Globus pallidus (tissue), 1 donor: ENCODE data around the gene TTLL10.

Experiments
- DNase-seq: peaks from one replicate; pipeline ENCODE4 v3.0.0-alpha.2; 2015; ENCODE audit warnings: low spot score

The TTLL10 gene, protein sequence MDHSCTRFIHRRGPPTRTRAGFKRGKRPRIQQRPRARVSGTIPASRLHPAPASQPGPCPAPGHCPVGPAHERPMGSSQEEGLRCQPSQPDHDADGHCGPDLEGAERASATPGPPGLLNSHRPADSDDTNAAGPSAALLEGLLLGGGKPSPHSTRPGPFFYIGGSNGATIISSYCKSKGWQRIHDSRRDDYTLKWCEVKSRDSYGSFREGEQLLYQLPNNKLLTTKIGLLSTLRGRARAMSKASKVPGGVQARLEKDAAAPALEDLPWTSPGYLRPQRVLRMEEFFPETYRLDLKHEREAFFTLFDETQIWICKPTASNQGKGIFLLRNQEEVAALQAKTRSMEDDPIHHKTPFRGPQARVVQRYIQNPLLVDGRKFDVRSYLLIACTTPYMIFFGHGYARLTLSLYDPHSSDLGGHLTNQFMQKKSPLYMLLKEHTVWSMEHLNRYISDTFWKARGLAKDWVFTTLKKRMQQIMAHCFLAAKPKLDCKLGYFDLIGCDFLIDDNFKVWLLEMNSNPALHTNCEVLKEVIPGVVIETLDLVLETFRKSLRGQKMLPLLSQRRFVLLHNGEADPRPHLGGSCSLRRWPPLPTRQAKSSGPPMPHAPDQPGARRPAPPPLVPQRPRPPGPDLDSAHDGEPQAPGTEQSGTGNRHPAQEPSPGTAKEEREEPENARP

DNA sequence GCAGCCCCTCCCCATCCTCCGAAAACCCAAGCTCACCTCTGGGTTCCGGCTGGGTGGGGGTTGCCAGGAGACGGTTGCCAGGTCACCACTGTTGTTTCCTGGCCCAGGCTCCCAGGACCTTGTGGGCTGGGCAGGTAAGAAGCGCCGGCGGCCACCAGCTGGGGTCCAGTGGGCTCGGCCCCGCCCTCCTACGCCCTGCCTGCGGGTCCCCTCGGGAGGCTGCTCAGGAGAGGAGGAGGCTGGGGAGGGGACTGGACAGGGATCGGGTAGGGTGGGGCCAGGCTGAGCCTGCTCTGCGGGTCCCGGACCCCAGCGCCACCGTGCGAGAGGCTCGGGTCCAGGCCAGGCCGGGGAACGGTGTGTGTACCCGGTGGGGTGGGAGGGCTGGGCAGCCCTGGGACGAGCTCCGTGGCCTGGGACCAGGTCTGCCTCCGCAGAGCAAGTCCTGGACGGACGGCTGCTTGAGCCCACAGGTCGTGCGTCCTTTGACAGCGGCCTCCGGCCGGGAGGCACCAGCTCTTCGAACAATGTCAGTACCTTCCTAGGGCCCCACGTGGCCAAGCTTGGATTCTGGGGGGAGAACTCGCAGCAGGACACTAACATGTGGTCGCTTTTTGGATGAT is at the start of gene TTLL10:
TSS of gene TTLL10 (plus strand) at position 88 of the 623 bp plus-strand sequence. CDS start 5,336 bp downstream, outside the sequence.
- DNase-seq = no peak

DNA sequence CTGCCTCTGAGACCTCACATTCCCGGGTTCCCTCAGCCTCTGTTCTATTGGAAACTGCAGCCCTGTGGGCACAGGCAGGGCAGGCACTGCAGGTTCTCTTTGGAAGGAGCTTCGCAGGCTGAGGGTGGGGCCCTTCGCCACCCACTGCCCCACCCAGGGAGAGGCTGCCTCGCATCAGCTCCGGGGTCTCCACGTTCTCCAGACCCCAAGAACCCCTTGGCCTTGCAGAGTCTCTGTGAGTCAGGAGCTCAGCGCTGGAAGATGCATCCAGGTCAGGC is 49.2 kb upstream of the TTLL10 start:
- no peak for DNase-seq

DNA sequence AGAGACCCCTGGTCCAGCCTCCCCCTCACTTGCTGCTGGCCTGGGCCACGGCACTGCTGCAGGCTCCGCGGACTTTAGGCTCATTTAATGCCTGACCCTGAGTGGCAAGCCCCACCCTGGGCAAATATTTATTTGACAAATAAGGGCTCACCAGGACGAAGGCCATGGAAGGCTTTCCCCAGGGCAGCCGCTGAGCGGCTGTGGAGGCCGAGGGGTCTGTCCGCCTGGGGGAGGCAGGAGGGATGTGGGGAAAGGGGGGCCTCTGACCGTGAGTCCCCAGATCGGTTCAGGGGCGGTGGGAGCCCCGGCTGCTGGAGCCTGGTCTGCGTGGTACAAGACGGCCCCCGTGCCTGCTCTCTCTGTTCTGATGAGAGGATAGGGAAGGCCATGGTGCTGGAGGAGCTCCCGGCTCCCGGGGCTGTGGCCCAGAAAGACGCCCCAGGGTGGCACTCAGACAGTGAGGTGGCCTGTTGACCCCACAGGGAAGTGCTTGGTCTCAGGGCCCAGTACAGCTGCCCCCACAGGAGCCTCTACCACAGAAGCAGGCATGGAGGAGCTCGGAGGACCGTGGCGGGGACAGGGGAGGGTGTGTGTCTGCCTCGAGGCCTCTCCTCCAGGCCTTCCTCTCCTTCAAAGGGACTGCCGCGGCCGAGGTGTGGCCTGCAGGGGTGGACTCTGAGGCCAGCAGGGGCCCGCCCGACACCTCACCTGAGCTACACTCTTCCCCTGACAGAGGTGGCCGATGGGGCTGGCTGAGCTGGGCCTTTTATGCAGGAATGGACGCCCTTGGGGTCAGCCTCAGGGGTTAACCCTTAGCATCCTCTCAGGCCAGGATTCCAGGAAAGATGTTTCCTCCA is 48.7 kb upstream of the TTLL10 start:
- no peak for DNase-seq

DNA sequence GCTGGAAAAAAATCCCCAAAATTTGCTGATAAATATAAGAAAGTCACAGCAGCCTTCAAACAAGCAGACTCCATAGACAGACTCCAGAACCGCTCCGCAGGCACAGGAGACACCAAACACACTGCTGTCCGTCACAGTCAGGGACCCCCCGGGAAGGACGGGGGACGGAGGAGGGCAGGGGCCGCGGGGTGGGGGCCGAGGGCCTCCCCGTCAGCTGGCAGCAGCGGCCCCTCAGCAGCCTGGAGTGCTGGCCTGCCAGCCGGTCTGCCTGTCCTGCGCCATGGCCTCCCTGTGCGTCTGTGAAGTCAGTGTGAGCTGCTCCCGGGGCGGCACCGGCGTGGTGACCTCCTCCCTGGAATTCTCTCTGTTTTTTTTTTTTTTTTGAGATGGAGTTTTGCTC is 47.7 kb upstream of the TTLL10 start:
- DNase-seq = no peak

DNA sequence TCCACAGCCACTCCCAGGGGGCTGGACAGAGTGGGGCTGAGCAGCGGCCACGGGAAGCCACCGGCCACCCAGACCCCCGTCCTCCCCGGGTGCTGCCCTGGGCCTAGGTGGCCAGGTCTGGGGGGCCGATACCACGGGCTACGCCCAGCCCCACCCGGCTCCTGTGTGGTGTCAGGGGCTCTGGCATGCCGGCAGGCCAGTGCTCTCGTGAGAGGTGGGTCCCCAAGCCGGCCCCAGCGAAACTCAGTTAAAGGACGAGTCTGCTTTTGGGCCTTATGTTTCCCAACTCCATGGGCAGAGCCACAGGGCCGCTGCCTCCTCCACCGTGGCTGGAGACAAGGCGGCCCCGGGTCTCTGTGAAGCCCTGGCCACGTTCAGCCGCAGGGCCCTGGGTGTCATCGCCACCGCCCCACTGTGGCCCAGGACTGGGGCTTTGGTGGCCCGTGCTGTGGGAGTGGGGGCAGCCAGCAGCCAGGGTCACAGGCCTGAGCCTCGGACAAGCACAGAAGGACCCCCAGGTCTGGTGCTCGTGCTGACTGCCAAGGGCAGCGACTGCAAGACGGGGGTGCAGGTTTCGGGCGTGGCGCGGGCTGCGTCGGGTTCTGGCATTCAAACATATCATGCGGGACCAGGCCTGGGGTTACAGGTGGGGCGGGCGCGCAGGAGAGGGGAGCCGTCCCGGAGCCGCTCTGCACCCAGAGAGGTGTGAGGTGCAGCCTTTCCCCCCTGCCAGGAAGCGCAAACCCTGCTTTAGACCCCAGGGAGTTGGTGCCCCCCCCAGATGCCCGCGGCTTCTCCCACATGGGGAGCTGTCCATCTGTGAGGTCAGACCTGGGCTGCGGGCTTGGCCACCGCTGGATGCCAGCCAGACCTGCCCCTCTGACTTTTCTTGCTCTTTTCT is 45.9 kb upstream of the TTLL10 start:
- no peak for DNase-seq

DNA sequence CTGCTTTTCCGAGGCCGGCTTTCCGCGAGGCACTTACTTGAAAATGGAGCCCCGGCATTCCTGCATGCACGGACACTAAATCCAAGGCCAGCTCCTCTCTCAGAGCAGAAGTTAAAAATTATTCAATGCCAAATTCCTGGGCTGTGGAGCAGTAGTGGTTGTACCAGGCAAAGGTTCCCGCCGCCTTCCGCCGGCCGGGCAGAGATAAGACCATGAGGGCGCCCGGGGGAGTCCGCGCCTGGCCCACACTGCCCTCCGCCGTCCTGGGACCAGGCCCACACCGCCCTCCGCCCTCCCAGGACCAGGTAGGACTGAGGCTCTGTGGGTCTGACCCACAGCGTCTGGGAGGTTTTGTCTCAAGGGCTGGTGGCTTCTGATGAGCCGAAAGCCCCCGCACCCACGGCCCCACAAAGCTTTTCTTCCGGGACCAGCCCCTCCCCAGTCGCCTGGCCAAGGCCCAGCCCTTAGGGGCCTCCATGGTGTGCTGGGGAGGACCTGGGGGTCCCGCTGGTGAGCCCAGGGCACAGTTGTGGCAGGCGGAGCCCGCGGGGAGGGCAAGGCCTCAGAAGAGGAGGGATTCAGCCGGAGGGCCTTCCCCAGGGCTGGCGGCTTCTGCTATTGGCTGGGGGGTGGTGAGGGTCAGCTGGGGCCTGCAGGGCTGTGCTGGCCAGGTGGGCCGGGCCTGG is 45.1 kb upstream of the TTLL10 start:
- no peak for DNase-seq

DNA sequence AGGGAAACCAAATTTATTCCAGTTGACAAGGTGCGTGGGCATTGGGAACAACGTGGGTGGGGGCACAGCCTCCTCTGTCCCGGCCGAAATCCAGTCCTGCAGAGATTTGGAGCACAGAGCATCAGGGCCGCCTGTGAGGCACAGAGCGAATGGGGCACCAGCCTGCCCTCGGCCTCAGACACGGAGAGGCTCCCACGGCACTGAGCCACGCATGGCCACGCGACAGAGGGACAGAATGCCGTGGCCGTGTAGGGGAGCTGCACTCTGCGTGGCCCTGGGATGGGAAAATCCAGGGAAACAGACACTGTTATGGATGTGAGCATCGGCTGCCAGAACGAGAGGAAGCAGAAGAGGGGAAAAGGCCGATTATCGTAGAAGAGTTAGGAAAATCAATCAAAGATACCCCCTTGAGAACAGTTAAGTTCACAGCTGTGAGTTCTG is 44.3 kb upstream of the TTLL10 start:
- DNase-seq = no peak

DNA sequence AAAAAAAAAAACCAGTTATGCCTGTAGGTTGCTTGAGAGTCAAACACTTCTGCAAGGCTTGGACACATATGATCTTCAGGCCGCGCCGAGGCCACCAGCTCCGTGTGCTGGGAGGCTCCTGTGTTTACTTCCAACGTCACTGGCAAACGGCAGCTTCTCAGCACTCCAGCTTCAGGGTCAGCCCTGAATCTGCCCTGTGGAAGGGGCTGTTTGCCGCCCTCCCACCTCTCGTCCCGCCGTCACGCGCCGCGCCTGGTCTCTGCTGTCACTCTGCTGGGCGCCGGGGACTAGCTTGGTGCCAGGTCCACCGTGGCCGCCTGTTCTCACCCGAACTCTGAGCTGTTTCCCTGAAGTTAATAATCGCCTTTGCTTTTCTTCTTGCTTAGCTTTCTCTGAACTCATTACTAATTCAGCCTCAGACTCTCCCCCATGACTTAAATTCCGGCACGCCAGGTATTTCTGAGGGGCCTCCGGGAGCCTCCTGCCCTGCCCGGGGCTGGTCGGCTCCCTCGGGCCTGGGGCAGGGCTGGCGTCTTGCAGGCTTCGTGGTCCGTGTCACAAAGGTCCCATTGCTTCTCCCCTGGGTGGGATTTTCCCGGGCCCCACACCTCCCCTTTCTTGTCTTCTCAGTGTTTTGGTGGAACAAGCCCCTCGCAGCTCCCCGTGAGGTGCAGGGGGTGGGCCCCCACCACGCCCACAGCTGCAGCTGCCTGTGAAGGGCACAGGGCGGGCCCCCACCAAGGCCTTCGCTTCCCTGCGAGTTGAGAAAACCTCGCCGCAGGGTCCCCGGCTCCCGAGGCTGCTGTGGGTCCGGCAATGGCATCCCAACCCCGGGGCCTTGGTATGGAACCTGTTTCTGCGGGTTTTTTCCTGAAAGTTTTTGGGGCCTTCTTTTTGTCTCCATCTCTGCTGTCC is 43.2 kb upstream of the TTLL10 start:
- DNase-seq = no peak

DNA sequence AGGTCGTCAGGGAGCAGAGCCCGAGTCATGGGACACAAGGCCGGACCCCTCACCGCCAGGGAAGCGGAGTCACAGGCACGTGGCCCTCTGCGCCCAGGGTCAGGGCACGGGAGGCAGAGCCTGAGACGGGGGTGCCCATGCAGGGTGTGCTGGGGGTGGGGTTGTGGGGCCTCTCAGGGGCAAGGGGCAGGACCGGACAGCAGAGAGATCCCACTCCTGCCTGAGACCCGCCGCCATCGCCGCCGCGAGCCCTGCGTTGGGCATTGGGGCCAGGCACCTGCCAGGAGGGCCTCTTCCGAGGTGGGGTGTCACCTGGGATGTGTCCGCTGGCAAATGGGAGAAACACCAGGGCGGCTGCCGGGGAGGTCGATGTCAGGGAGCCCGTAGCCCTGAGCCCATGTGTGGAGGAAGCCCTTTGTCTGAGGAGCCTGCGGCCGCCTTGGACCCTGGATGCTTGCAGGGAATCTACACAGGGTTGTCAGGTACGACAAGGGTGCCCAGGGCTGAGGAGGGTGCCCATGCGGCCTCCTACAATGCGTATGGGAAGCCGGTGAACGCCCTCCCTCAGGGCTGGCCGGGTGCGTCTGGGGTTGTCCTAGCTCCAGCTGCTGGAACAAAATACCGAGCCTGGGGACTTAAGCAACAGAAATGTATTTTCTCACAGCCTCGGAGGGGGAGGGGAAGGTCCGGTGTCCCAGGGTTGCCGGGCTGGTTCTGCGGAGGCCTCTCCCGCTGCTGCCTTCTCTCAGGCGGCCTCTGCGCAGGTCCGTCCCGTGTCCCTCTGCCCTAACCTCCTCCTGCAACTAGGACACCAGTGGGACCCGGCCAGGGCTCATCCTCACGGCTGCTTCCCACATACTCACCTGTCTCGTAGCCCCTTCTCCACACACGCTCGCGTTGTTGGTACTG is 41.4 kb upstream of the TTLL10 start:
- DNase-seq = no peak

DNA sequence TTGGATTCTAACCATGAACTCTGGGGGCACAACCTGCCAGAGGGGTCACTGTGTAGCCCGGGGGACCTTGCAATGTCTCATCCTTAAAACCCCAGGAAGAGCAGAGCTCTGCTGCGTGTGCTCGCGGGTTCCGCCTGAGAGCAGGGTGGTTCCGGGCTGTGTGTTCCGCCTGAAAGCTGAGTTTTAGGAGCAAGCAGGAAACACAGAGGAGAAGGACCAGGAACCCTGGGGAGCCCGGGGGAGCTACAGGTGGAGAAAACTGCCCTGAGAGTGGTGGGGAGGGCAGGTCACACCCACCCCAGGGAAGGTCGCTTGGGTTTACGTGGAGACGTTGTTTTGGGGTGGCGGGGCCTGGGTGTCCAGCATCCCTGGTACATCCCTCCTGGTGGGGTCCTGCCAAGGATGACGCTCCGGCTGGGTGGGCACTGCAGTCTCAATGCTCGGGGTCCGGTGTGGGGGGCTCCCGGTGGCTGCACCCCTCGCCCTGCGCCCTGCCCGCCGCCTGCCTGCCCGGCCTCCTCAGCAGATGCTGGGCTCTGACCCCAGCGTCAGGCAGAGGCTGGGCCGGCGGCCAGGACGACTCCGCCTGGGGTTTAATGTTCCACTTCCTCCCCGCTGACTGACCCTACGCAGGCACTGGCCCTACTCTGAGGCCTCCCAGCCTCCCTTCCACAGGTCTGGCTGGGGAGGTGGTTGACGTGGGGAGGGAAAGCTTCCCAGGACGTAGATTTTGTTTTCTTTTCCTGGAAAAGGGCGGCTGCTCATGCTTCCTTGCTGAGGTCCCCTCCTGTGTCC is 40.5 kb upstream of the TTLL10 start:
- DNase-seq = no peak

DNA sequence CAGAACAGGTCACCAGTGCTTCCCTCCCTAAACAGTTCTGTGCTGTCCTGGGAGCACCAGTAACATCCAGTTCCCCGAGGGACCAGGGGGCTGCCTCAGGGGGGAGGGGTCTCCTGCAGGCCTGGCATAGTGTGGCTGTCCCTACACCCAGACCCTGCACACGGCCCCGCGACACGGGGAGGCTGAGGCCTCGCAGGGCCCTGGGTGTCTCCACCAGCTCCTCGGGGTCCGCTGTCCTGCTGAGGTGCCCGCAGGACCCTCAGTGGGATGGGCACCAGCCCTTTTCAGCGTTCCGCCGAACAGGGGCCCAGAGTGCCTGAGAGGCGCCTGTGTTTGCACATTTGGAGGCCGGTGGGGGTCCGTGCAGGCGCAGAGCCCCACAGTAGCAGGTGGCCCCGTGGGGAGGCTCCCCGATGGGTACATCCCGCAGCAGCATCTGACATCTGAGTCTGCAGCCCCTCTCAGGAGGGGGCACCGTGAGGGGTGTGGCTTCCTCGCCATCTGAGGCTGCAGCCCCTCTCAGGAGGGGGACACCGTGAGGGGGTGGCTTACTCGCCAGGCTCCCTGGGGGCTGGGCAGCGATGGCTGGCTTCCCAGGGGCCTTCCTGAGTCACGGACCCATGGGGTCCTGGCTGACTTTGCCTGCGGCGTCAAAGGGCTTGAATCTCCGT is 39.2 kb upstream of the TTLL10 start:
- no peak for DNase-seq

DNA sequence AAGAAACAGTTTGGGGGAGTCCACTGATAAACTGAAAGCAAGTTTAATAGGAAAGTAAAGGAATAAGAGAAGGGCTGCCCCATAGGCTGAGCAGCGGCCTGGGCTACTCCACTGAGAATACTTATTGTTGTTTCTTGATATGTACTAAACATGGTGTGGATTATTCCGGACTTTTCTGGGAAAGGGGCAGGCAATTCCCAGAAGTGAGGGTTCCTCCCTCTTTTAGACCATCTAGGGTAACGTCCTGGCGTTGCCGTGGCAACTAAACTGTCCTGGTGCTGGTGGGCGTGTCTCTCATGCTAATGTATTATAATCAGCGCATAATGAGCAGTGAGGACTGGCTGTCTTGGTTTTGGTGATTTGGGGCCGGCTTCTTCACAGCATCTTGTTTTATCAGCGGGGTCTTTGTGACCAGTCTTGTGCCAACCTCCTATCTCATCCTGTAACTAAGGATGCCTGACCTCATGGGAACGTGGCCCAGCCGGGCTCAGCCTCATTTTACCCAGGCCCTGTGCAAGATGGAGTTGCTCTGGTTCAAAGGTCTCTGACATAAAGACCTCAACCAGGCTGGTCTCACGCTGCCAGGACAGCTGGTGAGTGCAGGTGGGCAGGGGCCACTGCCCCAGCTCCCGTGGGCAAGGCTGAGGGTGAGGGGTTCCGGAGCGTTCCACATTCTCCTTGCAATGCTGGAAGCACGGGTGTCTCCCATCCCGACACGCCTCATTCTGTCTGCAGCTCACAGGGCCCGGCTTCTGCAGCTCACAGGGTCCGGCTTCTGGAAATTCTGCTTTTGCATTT is 38.1 kb upstream of the TTLL10 start:
- DNase-seq = no peak

DNA sequence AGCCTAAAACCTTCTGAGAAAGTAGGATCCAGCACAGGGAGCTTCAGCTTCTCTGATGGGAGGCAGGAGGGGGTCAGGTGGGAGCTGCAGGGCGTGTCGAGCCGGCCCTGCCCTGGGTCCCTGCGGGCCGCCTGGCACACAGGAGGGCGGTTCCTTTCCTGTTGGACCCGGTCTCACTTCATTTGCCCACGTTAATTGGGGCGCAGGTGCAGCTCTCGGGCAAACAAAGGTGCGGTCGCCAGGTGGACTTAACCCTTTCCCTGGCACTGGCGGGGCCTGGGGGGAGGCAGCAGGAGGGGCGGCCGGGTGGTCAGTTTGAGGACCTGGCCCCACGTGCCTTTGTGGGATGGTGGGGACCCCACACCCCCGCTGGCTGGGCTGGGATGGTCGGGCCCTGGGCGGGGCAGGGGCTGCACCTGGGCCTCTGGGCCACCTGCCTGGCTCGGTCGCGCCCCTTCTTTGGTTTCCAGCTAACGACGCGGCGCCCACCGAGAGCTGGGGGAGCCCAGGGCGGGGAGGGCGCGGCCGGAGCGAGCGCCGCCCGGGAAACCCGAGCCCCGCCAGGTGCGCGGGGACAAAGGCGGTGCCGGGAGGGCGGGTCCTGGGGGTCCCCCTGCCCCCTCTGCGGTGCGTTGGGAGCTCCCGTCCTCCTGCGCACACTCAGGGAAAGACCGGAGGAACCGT is 37.0 kb upstream of the TTLL10 start:
- no peak for DNase-seq

DNA sequence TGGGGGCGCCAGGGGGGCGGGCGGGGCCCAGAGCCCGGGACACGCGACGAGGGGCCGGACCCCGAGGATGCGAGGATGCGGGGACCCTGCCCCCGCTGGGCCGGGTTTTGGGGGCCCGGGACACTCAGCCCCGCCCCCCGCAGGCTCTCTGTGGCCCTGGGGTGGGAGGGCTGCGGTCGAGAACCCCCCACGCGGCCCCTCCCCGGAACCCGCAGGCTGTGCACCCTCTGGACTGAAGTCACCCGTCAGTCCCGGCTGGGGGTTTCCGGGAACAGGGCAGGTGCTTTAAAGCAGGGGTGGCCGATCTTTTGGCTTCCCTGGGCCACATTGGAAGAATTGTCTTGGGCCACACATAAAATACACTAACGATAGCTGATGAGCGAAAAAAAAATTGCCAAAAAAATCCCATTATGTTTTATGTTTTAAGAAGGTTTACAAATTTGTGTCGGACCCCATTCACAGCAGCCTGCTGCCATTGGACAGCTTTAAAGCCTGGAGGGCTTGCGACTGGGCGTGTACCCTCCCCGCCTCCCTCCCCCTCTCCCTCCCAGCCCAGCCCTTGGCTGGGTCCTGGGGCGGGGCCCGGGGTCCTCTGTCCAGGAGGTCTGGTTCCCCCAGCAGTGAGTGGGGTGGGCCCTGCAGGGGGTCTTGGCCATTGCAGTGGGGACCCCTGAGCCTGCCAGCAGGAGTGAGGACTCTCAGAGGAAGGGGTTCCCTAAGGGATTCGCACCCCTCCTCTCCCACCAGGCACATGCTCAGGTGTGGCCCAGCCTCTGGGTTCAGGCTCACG is 36.2 kb upstream of the TTLL10 start:
- no peak for DNase-seq

DNA sequence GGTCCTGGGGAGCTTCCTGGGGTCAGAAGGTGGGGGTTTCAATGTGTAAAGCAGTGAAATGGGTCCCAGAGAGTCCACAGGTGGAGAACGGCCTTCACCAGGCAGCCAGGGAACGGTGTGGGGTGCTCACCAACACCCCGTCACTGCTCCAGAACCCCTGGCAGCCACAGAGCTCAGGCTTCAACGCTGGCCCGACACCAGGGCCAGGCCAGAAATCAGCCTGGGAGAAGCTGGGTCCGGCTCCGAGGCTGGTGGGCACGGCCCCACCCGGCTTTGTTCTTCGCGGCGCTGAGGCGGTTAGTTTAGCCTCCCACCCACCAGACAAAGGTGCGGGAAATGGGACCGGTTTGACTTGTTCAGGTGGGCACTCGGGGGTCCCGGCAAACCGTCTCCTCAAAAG is 33.0 kb upstream of the TTLL10 start:
- DNase-seq = no peak
